ENCODE measurements around the gene HDAC4. TPM values are rescaled to one million over a fixed set of nuclear protein-coding genes. Genes with fewer than 3 reads are reported as not detected.

Gene HDAC4
- total RNA-seq, 1 donor from 2014 or later: 34.4 TPM

- DNase-seq (ENCODE audit: low spot score): no peak
- intact Hi-C loops (cut with DNase I): no loop called here
Measured at GRCh38 chr2:239255628-239256349, 145.0 kb downstream of the HDAC4 start.

- DNase-seq (ENCODE audit: low spot score): peak; percentile 14
- intact Hi-C loops (cut with DNase I): no loop called here
Measured at GRCh38 chr2:239255218-239255617, 145.6 kb downstream of the HDAC4 start.

- intact Hi-C loops (cut with DNase I): loop anchor here (5.0 kb wide), 1 partner anchor 73 kb away; no protein-coding TSS in a partner anchor
- DNase-seq (ENCODE audit: low spot score): peak; percentile 69
Measured at GRCh38 chr2:239253701-239254436, 147.0 kb downstream of the HDAC4 start.

GRCh38 chr2:239253264-239253663 lies 147.6 kb downstream of the HDAC4 start:
- DNase-seq (ENCODE audit: low spot score): no peak
- intact Hi-C loops (cut with DNase I): loop anchor here (5.0 kb wide), 1 partner anchor 74 kb away; no protein-coding TSS in a partner anchor

GRCh38 chr2:239252801-239253200 lies 148.0 kb downstream of the HDAC4 start:
- peak; percentile 90 for DNase-seq (ENCODE audit: low spot score)
- intact Hi-C loops (cut with DNase I): loop anchor here (5.0 kb wide), 1 partner anchor 74 kb away; no protein-coding TSS in a partner anchor

GRCh38 chr2:239252393-239252792 lies 148.4 kb downstream of the HDAC4 start:
- intact Hi-C loops (cut with DNase I): loop anchor here (5.0 kb wide), 1 partner anchor 75 kb away; no protein-coding TSS in a partner anchor
- DNase-seq (ENCODE audit: low spot score): no peak

- intact Hi-C loops (cut with DNase I): loop anchor here (5.0 kb wide), 1 partner anchor 75 kb away; no protein-coding TSS in a partner anchor
- peak; percentile 71 for DNase-seq (ENCODE audit: low spot score)
Measured at GRCh38 chr2:239251971-239252370, 148.8 kb downstream of the HDAC4 start.

- DNase-seq (ENCODE audit: low spot score): peak; percentile 72
- intact Hi-C loops (cut with DNase I): loop anchor here (5.0 kb wide), 1 partner anchor 77 kb away; no protein-coding TSS in a partner anchor
Measured at GRCh38 chr2:239250216-239251081, 150.4 kb downstream of the HDAC4 start.

GRCh38 chr2:239249776-239250175 lies 151.0 kb downstream of the HDAC4 start:
- DNase-seq (ENCODE audit: low spot score): peak; percentile 90
- intact Hi-C loops (cut with DNase I): loop anchor here (5.0 kb wide), 1 partner anchor 78 kb away; no protein-coding TSS in a partner anchor

- no peak for DNase-seq (ENCODE audit: low spot score)
- intact Hi-C loops (cut with DNase I): no loop called here
Measured at GRCh38 chr2:239249048-239249447, 151.8 kb downstream of the HDAC4 start.

- intact Hi-C loops (cut with DNase I): no loop called here
Measured at GRCh38 chr2:239247401-239248245, 153.2 kb downstream of the HDAC4 start.

GRCh38 chr2:239246723-239247122 lies 154.1 kb downstream of the HDAC4 start:
- DNase-seq (ENCODE audit: low spot score): no peak
- intact Hi-C loops (cut with DNase I): no loop called here

More at GRCh38 chr2:239247401-239248245, 153.2 kb downstream of the HDAC4 start:
- no peak for DNase-seq (ENCODE audit: low spot score)

- DNase-seq (ENCODE audit: low spot score): no peak
Measured at GRCh38 chr2:239245872-239246721, 154.7 kb downstream of the HDAC4 start.

GRCh38 chr2:239245107-239245506 lies 155.7 kb downstream of the HDAC4 start:
- intact Hi-C loops (cut with DNase I): no loop called here

More at GRCh38 chr2:239245872-239246721, 154.7 kb downstream of the HDAC4 start:
- intact Hi-C loops (cut with DNase I): no loop called here

GRCh38 chr2:239244625-239245024 lies 156.2 kb downstream of the HDAC4 start:
- DNase-seq (ENCODE audit: low spot score): no peak
- intact Hi-C loops (cut with DNase I): no loop called here

More at GRCh38 chr2:239245107-239245506, 155.7 kb downstream of the HDAC4 start:
- DNase-seq (ENCODE audit: low spot score): no peak

GRCh38 chr2:239241431-239241960 lies 159.3 kb downstream of the HDAC4 start:
- intact Hi-C loops (cut with DNase I): no loop called here
- DNase-seq (ENCODE audit: low spot score): no peak

GRCh38 chr2:239240414-239240881 lies 160.4 kb downstream of the HDAC4 start:
- intact Hi-C loops (cut with DNase I): no loop called here
- no peak for DNase-seq (ENCODE audit: low spot score)
